CD14-positive monocyte (primary cell): ENCODE data around the gene DAPK1. TPM values are rescaled to one million over a fixed set of nuclear protein-coding genes. Genes with fewer than 3 reads are reported as not detected.

Source experiments
- DNase-seq, 3 donors: peaks; one replicate each; pipeline ENCODE4 v3.0.0-alpha.2; 2011 to 2022
- H2AFZ ChIP-seq: 2 replicates; pipeline ENCODE4 v1.6.0; 2012; ENCODE audit warnings: mild to moderate bottlenecking, low read depth, low read length, inconsistent platforms; ENCODE audit not compliant: insufficient read depth, poor library complexity, severe bottlenecking
- H3K27ac ChIP-seq, 2 donors: 1 replicate in 1 of 2; 2 replicates in 1 of 2; pipeline ENCODE4 v1.5.1; 2012 to 2013; ENCODE audit warnings: low read length in 2 of 2, control low read depth in 1 of 2, inconsistent platforms in 1 of 2, low read depth in 1 of 2, mild to moderate bottlenecking in 1 of 2
- H3K27me3 ChIP-seq, 2 donors: one replicate each; pipeline versions ENCODE4 v1.6.0 to v1.6.1; 2011 to 2013; ENCODE audit warnings: low read length in 2 of 2; ENCODE audit not compliant: control insufficient read depth in 2 of 2, insufficient read depth in 2 of 2
- H3K36me3 ChIP-seq, 2 donors: replicated peaks in 1 of 2; 1 replicate in 1 of 2; 2 replicates in 1 of 2; pipeline versions ENCODE4 v1.5.1 to v1.6.1; 2012 to 2013; ENCODE audit warnings: low read length in 2 of 2, control low read depth in 1 of 2, inconsistent platforms in 1 of 2, mild to moderate bottlenecking in 1 of 2; ENCODE audit not compliant: insufficient read depth in 2 of 2, control insufficient read depth in 1 of 2
- H3K4me1 ChIP-seq, 2 donors: 1 replicate in 1 of 2; 2 replicates in 1 of 2; pipeline versions ENCODE4 v1.5.1 to v1.6.1; 2012 to 2013; ENCODE audit warnings: low read length in 2 of 2, control low read depth in 1 of 2, inconsistent platforms in 1 of 2, mild to moderate bottlenecking in 1 of 2, moderate library complexity in 1 of 2; ENCODE audit not compliant: insufficient read depth in 2 of 2, control insufficient read depth in 1 of 2
- H3K4me2 ChIP-seq: replicated peaks from 2 replicates; pipeline ENCODE3; 2012; ENCODE audit warnings: low read length, moderate library complexity, mild to moderate bottlenecking; ENCODE audit not compliant: poor library complexity, severe bottlenecking; ENCODE audit errors: extremely low read depth
- H3K4me3 ChIP-seq, 3 experiments: fragments of 200-600 bp in 1 of 3; sonication (generic) in 1 of 3; replicated peaks in 1 of 3; 1 replicate in 2 of 3; 2 replicates in 1 of 3; pipeline ENCODE4 v1.5.1; 2011 to 2013; ENCODE audit warnings: low read length in 3 of 3, mild to moderate bottlenecking in 3 of 3, control low read depth in 2 of 3, low read depth in 2 of 3, inconsistent platforms in 1 of 3, moderate library complexity in 1 of 3
- H3K79me2 ChIP-seq: 2 replicates; pipeline ENCODE4 v1.6.0; 2012; ENCODE audit warnings: mild to moderate bottlenecking, control low read depth, inconsistent platforms, low read length, moderate library complexity; ENCODE audit not compliant: insufficient read depth
- H3K9ac ChIP-seq: 2 replicates; pipeline ENCODE4 v1.6.0; 2017; ENCODE audit warnings: low read length, mild to moderate bottlenecking; ENCODE audit not compliant: insufficient read depth, poor library complexity, severe bottlenecking
- H3K9me3 ChIP-seq, 2 donors: replicated peaks in 1 of 2; 1 replicate in 1 of 2; 2 replicates in 1 of 2; pipeline versions ENCODE4 v1.5.1 to v1.6.1; 2012 to 2013; ENCODE audit warnings: low read length in 2 of 2, control low read depth in 1 of 2; ENCODE audit not compliant: control insufficient read depth in 1 of 2, insufficient read depth in 1 of 2
- H4K20me1 ChIP-seq: 2 replicates; pipeline ENCODE4 v1.6.0; 2012; ENCODE audit warnings: mild to moderate bottlenecking, low read length, control low read depth, moderate library complexity; ENCODE audit not compliant: insufficient read depth
- H3K27ac Mint-ChIP-seq, 7 donors: one replicate each; pipeline ENCODE4 v1.8.0; 2020; ENCODE audit warnings: mild to moderate bottlenecking in 7 of 7, mixed read lengths in 7 of 7, moderate library complexity in 6 of 7, inconsistent platforms in 2 of 7
- H3K27me3 Mint-ChIP-seq, 3 donors: one replicate each; pipeline ENCODE4 v1.8.0; 2021 to 2022; ENCODE audit warnings: low read depth in 3 of 3, mild to moderate bottlenecking in 3 of 3, mixed read lengths in 3 of 3, moderate library complexity in 3 of 3, inconsistent platforms in 1 of 3
- H3K36me3 Mint-ChIP-seq, 2 donors: one replicate each; pipeline ENCODE4 v1.8.0; 2020; ENCODE audit warnings: mixed read lengths in 2 of 2, inconsistent platforms in 1 of 2, mild to moderate bottlenecking in 1 of 2
- H3K4me1 Mint-ChIP-seq: one replicate; pipeline ENCODE4 v1.8.0; 2020; ENCODE audit warnings: mild to moderate bottlenecking, mixed read lengths
- H3K4me3 Mint-ChIP-seq, 2 donors: one replicate each; pipeline ENCODE4 v1.8.0; 2020; ENCODE audit warnings: mild to moderate bottlenecking in 2 of 2, mixed read lengths in 2 of 2, moderate library complexity in 1 of 2
- H3K9me3 Mint-ChIP-seq, 7 donors: one replicate each; pipeline ENCODE4 v1.8.0; 2020 to 2022; ENCODE audit warnings: mixed read lengths in 7 of 7, mild to moderate bottlenecking in 6 of 7, moderate library complexity in 6 of 7, inconsistent platforms in 2 of 7
- CTCF ChIP-seq: fragments of 200-600 bp; IDR thresholded peaks from one replicate; pipeline ENCODE4 v1.8.0; 2022; ENCODE audit warnings: antibody characterized with exemption, mild to moderate bottlenecking
- WGBS: methylation state at CpG from one replicate; pipeline ENCODE4 v1.1.5; 2013; ENCODE audit warnings: missing lambda C conversion rate; ENCODE audit not compliant: insufficient coverage; 5-methylcytosine and 5-hydroxymethylcytosine counted together
- intact Hi-C, 2 donors: fragments of 100-400 bp; cut with micrococcal nuclease; formaldehyde crosslinking; loops; one replicate each; pipeline versions ENCODE4 v1.15.0 to v1.15.1; 2023
- polyA plus RNA-seq, 3 donors: library from polyadenylated mRNA; depleted of rRNA in 1 of 3; unstranded in 2 of 3; stranded (reverse) in 1 of 3; fragments of 300-500 nt in 2 of 3; fragments of >200 nt in 1 of 3; fragmentation: Illumina TruSeq in 2 of 3; gene quantifications; 1 replicate in 2 of 3; 2 replicates in 1 of 3; pipeline ENCODE4 v1.2.3, GENCODE V29; 2012 to 2021

The DAPK1 gene
- polyA plus RNA-seq, 3 donors, result 24.1 to 102 (median 44.4) TPM

DNA sequence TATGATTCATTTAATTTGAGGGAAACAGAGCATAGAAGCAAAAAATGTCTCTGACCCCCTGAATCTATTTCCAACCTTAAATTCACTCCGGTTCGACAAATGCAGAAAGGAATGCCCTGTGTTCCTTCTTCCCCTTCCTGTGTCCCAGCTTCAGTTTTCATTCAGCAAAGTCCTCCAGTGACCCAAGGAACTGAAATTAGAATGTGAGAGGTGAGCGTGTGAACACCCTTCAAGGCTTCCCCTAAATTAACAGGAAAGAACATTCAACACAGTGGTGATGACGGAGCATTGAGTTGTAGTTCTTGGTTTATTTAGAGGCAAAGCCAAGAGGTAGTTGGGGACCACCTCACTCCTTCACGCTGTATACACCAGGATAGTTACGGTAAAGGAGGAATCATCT, 130.7 kb downstream of the DAPK1 start:
- Histone ChIP-seq H4K20me1 (peaks cover 70% of the 10 kb centered on the region), H3K36me3 (peaks cover 0 to 48% of the 10 kb centered on the region in 2 donors), H3K27me3 (no peaks in the 10 kb centered on the region), H3K9me3 (peaks cover 0 to 6% of the 10 kb centered on the region in 2 donors), H2AFZ (no peak overlapping the region), H3K27ac (peak overlapping the region in 1 of 2 donors; percentile 46), H3K9ac (no peak overlapping the region), H3K79me2 (no peaks in the 10 kb centered on the region), H3K4me3 (no peak overlapping the region), H3K4me1 (peaks cover 10 to 17% of the 10 kb centered on the region in 2 donors), H3K4me2 (no peak overlapping the region)
- peak overlapping the region in 4 of 7 donors; percentile 20 to 81 (median 57) for H3K27ac Mint-ChIP-seq
- peak in 2 of 3 donors; percentile 27 to 51 for DNase-seq
- H3K36me3 Mint-ChIP-seq, result peaks cover 54 to 57% of the 10 kb centered on the region in 2 donors
- peaks cover 21% of the 10 kb centered on the region for H3K4me1 Mint-ChIP-seq
- H3K4me3 Mint-ChIP-seq, result no peak overlapping the region
- H3K9me3 Mint-ChIP-seq, result peaks cover 1 to 13% (median 8%) of the 10 kb centered on the region in 7 donors
- no CpG with 5 or more reads among the region's 6 CpGs for WGBS
- TF ChIP-seq CTCF, result no peak
- H3K27me3 Mint-ChIP-seq, result peaks cover 0 to 3% (median under 1%) of the 10 kb centered on the region in 3 donors
- intact Hi-C loops, result no loop called here

- Mint-ChIP-seq H3K27me3 (peaks cover 0 to 3% (median 0%) of the 10 kb centered on the region in 3 donors), H3K4me1 (peaks cover 21% of the 10 kb centered on the region), H3K9me3 (peaks cover 1 to 8% (median 6%) of the 10 kb centered on the region in 7 donors), H3K4me3 (no peak overlapping the region), H3K27ac (peak overlapping the region in 1 of 7 donors; percentile 20), H3K36me3 (peaks cover 49 to 50% of the 10 kb centered on the region in 2 donors)
- intact Hi-C loops, result no loop called here
- no peak for DNase-seq
- no peaks in the 10 kb centered on the region for H3K27me3 ChIP-seq
- H4K20me1 ChIP-seq, result peaks cover 73% of the 10 kb centered on the region
- no peak overlapping the region for H3K27ac ChIP-seq
- no peak for TF ChIP-seq CTCF
- H3K36me3 ChIP-seq, result peaks cover 0 to 43% of the 10 kb centered on the region in 2 donors
- H2AFZ ChIP-seq, result no peak overlapping the region
- 97% methylated on average over 5 of the region's 6 CpGs for WGBS
- H3K4me1 ChIP-seq, result peaks cover 10 to 17% of the 10 kb centered on the region in 2 donors
- H3K9me3 ChIP-seq, result peaks cover 0 to 6% of the 10 kb centered on the region in 2 donors
- H3K79me2 ChIP-seq, result no peaks in the 10 kb centered on the region
- no peak overlapping the region for H3K4me2 ChIP-seq
- H3K9ac ChIP-seq, result no peak overlapping the region
- no peak overlapping the region for H3K4me3 ChIP-seq
These were observed 131.4 kb downstream of the DAPK1 start for GRCh38 chr9:87629104-87629503.
